ENCODE measurements around the gene MR1. TPM values are rescaled to one million over a fixed set of nuclear protein-coding genes. Genes with fewer than 3 reads are reported as not detected.

MR1 gene
- total and polyA plus RNA-seq, 2 of the 13 experiments (the other 11 are each of a cell fraction or from before 2014, with no cell fraction given) = 7.7 to 10.4 TPM

DNA sequence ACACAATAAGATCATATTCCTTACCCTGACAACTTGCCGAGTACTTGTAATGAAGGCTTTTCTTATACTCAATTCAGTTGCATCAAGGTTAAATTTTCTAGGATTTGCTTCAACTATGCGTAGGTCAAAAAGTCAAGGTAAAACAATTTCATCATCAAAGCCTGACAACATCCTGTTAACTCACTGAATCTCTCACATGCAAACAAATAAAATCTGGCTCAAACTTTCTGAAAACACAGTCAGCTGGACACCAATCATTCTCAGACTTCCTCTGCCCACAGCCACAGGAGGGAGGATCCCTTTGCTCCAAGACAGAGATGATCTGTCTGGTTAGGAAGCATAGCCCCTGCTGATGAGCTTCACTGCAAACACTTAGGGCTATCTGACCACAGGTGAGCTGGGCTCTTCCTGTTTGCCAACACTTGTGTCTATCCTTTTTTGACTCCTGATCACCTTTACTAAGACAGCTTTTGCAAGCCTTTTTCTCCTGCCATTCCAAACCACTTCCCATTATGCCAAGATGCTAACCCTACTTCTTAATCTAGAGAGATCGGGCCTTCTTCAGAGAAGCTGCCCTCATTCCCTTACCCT is 31.1 kb upstream of the MR1 start (continued):
- TF ChIP-seq, protein P1, sequence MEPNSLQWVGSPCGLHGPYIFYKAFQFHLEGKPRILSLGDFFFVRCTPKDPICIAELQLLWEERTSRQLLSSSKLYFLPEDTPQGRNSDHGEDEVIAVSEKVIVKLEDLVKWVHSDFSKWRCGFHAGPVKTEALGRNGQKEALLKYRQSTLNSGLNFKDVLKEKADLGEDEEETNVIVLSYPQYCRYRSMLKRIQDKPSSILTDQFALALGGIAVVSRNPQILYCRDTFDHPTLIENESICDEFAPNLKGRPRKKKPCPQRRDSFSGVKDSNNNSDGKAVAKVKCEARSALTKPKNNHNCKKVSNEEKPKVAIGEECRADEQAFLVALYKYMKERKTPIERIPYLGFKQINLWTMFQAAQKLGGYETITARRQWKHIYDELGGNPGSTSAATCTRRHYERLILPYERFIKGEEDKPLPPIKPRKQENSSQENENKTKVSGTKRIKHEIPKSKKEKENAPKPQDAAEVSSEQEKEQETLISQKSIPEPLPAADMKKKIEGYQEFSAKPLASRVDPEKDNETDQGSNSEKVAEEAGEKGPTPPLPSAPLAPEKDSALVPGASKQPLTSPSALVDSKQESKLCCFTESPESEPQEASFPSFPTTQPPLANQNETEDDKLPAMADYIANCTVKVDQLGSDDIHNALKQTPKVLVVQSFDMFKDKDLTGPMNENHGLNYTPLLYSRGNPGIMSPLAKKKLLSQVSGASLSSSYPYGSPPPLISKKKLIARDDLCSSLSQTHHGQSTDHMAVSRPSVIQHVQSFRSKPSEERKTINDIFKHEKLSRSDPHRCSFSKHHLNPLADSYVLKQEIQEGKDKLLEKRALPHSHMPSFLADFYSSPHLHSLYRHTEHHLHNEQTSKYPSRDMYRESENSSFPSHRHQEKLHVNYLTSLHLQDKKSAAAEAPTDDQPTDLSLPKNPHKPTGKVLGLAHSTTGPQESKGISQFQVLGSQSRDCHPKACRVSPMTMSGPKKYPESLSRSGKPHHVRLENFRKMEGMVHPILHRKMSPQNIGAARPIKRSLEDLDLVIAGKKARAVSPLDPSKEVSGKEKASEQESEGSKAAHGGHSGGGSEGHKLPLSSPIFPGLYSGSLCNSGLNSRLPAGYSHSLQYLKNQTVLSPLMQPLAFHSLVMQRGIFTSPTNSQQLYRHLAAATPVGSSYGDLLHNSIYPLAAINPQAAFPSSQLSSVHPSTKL (CRISPR knock-in tag; IDR thresholded peaks at IDR 0.05) = peak; percentile 75
- TF ChIP-seq GFI1 (CRISPR knock-in tag; IDR thresholded peaks at IDR 0.05; ENCODE audit: borderline replicate concordance) = peak; percentile 96
- TF ChIP-seq RXRB (CRISPR knock-in tag; IDR thresholded peaks at IDR 0.05; ENCODE audit: borderline replicate concordance) = peak; percentile 51; the same call in 1 of the 2 replicates
- peak; percentile 46; the same call in 1 of the 2 replicates for TF ChIP-seq NCOA2 (CRISPR knock-in tag; IDR thresholded peaks at IDR 0.05)
- peak; percentile 58; the same call in 1 of the 2 replicates for TF ChIP-seq GATAD2A (CRISPR knock-in tag; IDR thresholded peaks at IDR 0.05)
- TF ChIP-seq BCL6 (CRISPR knock-in tag; IDR thresholded peaks at IDR 0.05) = peak; percentile 67
- TF ChIP-seq NR2F1 (CRISPR knock-in tag; IDR thresholded peaks at IDR 0.05) = peak in 1 of 2 experiments; percentile 76; a peak in 2 of 4 replicates
- TF ChIP-seq CENPT (CRISPR knock-in tag; IDR thresholded peaks at IDR 0.05; ENCODE audit: low read depth) = no peak
- peak; percentile 63; the same call in 1 of the 2 replicates for TF ChIP-seq CBX5 (CRISPR knock-in tag; IDR thresholded peaks at IDR 0.05; ENCODE audit: borderline replicate concordance)
- TF ChIP-seq, protein P2, sequence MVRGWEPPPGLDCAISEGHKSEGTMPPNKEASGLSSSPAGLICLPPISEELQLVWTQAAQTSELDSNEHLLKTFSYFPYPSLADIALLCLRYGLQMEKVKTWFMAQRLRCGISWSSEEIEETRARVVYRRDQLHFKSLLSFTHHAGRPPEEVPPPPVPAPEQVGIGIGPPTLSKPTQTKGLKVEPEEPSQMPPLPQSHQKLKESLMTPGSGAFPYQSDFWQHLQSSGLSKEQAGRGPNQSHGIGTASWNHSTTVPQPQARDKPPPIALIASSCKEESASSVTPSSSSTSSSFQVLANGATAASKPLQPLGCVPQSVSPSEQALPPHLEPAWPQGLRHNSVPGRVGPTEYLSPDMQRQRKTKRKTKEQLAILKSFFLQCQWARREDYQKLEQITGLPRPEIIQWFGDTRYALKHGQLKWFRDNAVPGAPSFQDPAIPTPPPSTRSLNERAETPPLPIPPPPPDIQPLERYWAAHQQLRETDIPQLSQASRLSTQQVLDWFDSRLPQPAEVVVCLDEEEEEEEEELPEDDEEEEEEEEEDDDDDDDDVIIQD (CRISPR knock-in tag; IDR thresholded peaks at IDR 0.05; ENCODE audit: low read depth) = peak; percentile 26; the same call in 1 of the 2 replicates
- TF ChIP-seq NR2F2 (IDR thresholded peaks at IDR 0.05; ENCODE audit: borderline replicate concordance, low read depth) = 0 out of 2 replicates have a peak, but pooled peaks have one; percentile 40
- 0 out of 2 replicates have a peak, but pooled peaks have one; percentile 19 for TF ChIP-seq HDAC2 (CRISPR knock-in tag; IDR thresholded peaks at IDR 0.05)
- peak; percentile 90 for TF ChIP-seq RARA (CRISPR knock-in tag; IDR thresholded peaks at IDR 0.05)
- TF ChIP-seq SOX13 (IDR thresholded peaks at IDR 0.05) = no peak
- TF ChIP-seq SOX13 (CRISPR knock-in tag; conservative IDR thresholded peaks at IDR 0.05 in 1 of 2, IDR thresholded peaks at IDR 0.05 in 1 of 2) = peak in 1 of 2 experiments; percentile 34; a peak in 1 of 4 replicates
- no peak for TF ChIP-seq RORA (CRISPR knock-in tag; IDR thresholded peaks at IDR 0.05)
- peak in 1 of 2 experiments; percentile 33; a peak in 1 of 4 replicates for TF ChIP-seq EP300 (IDR thresholded peaks at IDR 0.05; ENCODE audit: low read depth in 2 of 2, low read length in 2 of 2)
- TF ChIP-seq EP300 (CRISPR knock-in tag; IDR thresholded peaks at IDR 0.05; ENCODE audit: borderline replicate concordance) = peak; percentile 20; the same call in 1 of the 2 replicates
- TF ChIP-seq PAX8 (CRISPR knock-in tag; IDR thresholded peaks at IDR 0.05; ENCODE audit: borderline replicate concordance) = no peak
- TF ChIP-seq KLF11 (CRISPR knock-in tag; IDR thresholded peaks at IDR 0.05) = no peak
- TF ChIP-seq FOSL2 (CRISPR knock-in tag; IDR thresholded peaks at IDR 0.05) = 0 out of 2 replicates have a peak, but pooled peaks have one; percentile 16
- TF ChIP-seq GABPB1 (CRISPR knock-in tag; IDR thresholded peaks at IDR 0.05) = peak; percentile 20; the same call in 1 of the 2 replicates
- no peak for TF ChIP-seq ZNF274 (CRISPR knock-in tag; IDR thresholded peaks at IDR 0.05)
- TF ChIP-seq CEBPB (IDR thresholded peaks at IDR 0.05; ENCODE audit: borderline replicate concordance, low read depth, low read length) = peak; percentile 27; the same call in 1 of the 2 replicates
- no peak for TF ChIP-seq RFX1 (IDR thresholded peaks at IDR 0.05)
- no peak for TF ChIP-seq KDM6A (CRISPR knock-in tag; IDR thresholded peaks at IDR 0.05; ENCODE audit: low read depth)
- peak; percentile 81 for TF ChIP-seq HMG20B (CRISPR knock-in tag; conservative IDR thresholded peaks at IDR 0.05)
- TF ChIP-seq ZFP36 (IDR thresholded peaks at IDR 0.05; ENCODE audit: borderline replicate concordance, low read depth, low read length, partially characterized antibody) = peak; percentile 78
